Measurements from ENCODE around the gene NEB. TPM values are rescaled to one million over a fixed set of nuclear protein-coding genes. Genes with fewer than 3 reads are reported as not detected.
"Not testable (repeated sequence)": the region's sequence is repeated elsewhere in the genome, so short reads cannot be mapped to it uniquely, and the experiment has no call there.

The NEB gene
- total and polyA plus RNA-seq, 2 of the 13 experiments (the other 11 are each of a cell fraction or from before 2014, with no cell fraction given): 0.21 to 0.24 TPM

- WGBS (ENCODE audit: low lambda C conversion rate): 30% methylated on average over 3 of the region's 3 CpGs
- no peak for ATAC-seq
- in situ Hi-C loops (cut with HindIII; ENCODE audit: extremely low pct_ligation_motif_present, low pct_unique_long_range_greater_than_20kb): no loop called here
- no peaks in the 10 kb centered on the region for H3K27me3 ChIP-seq (ENCODE audit: control insufficient read depth in 1 of 2, insufficient read depth in 2 of 2, low read length in 2 of 2)
- DNase-seq (ENCODE audit: low spot score): no peak
- no peaks in the 10 kb centered on the region for H4K20me1 ChIP-seq (ENCODE audit: insufficient read depth, low read length)
- intact Hi-C loops (cut with micrococcal nuclease; ENCODE audit: unreplicated experiment): no loop called here
- H3K9ac ChIP-seq (ENCODE audit: insufficient read depth, low read depth, low read length): no peak overlapping the region
- no peak overlapping the region for H3K4me3 ChIP-seq (replicated peaks in 1 of 3; ENCODE audit: insufficient read depth in 1 of 3, low read depth in 2 of 3, low read length in 3 of 3)
- ChIA-PET POLR2A (no interaction called here), CTCF (ENCODE audit: low intra/inter-chr PET ratio, low total read pairs) (no interaction called here)
- no peak overlapping the region for H3K4me2 ChIP-seq (ENCODE audit: low read depth, low read length)
- H3K4me1 ChIP-seq (ENCODE audit: insufficient read depth, low read length): no peaks in the 10 kb centered on the region
- no peaks in the 10 kb centered on the region for H3K79me2 ChIP-seq (ENCODE audit: insufficient read depth, low read length)
- H3K9me3 ChIP-seq (ENCODE audit: low read length): no peaks in the 10 kb centered on the region
- BruUV-seq (replicated peaks): no TSS peak
- no peak for FAIRE-seq
- no peak overlapping the region for H3K27ac ChIP-seq (ENCODE audit: extremely low read length, insufficient read depth, low read length)
- no peak for TF ChIP-seq ZNF580 (CRISPR knock-in tag; IDR thresholded peaks at IDR 0.05; ENCODE audit: borderline replicate concordance, low read depth)
- TF ChIP-seq NR0B2 (CRISPR knock-in tag; IDR thresholded peaks at IDR 0.05): no peak
- TF ChIP-seq IKZF5 (CRISPR knock-in tag; IDR thresholded peaks at IDR 0.05): no peak
- TF ChIP-seq BATF2 (CRISPR knock-in tag; IDR thresholded peaks at IDR 0.05): no peak
- no peak for TF ChIP-seq FOXM1 (CRISPR knock-in tag; IDR thresholded peaks at IDR 0.05)
- TF ChIP-seq ZNF768 (CRISPR knock-in tag; IDR thresholded peaks at IDR 0.05): no peak
- H3K36me3 ChIP-seq (replicated peaks in 1 of 2; ENCODE audit: control insufficient read depth in 1 of 2, insufficient read depth in 2 of 2, low read length in 2 of 2): no peaks in the 10 kb centered on the region
- H2AFZ ChIP-seq (ENCODE audit: low read length): no peak overlapping the region
Observed at GRCh38 chr2:151560289-151560688, 174.0 kb downstream of the NEB start.

GRCh38 chr2:151559431-151559830 is 174.8 kb downstream of the NEB start:
- FAIRE-seq; H3K4me3 ChIP-seq (replicated peaks in 1 of 3; ENCODE audit: insufficient read depth in 1 of 3, low read depth in 2 of 3, low read length in 3 of 3); in situ Hi-C loops (cut with HindIII; ENCODE audit: extremely low pct_ligation_motif_present, low pct_unique_long_range_greater_than_20kb); H3K79me2 ChIP-seq (ENCODE audit: insufficient read depth, low read length); ATAC-seq; H3K27ac ChIP-seq (ENCODE audit: extremely low read length, insufficient read depth, low read length); POLR2A ChIA-PET; H3K9ac ChIP-seq (ENCODE audit: insufficient read depth, low read depth, low read length); intact Hi-C loops (cut with micrococcal nuclease; ENCODE audit: unreplicated experiment); H3K27me3 ChIP-seq (ENCODE audit: control insufficient read depth in 1 of 2, insufficient read depth in 2 of 2, low read length in 2 of 2); H3K36me3 ChIP-seq (replicated peaks in 1 of 2; ENCODE audit: control insufficient read depth in 1 of 2, insufficient read depth in 2 of 2, low read length in 2 of 2); CTCF ChIA-PET (ENCODE audit: low intra/inter-chr PET ratio, low total read pairs); H3K9me3 ChIP-seq (ENCODE audit: low read length); BruUV-seq (replicated peaks); DNase-seq (ENCODE audit: low spot score); H3K4me1 ChIP-seq (ENCODE audit: insufficient read depth, low read length); H3K4me2 ChIP-seq (ENCODE audit: low read depth, low read length); H4K20me1 ChIP-seq (ENCODE audit: insufficient read depth, low read length); H2AFZ ChIP-seq (ENCODE audit: low read length): not testable (repeated sequence)
- WGBS (ENCODE audit: low lambda C conversion rate): 68% methylated on average over 2 of the region's 2 CpGs

GRCh38 chr2:151557883-151558282 is 176.4 kb downstream of the NEB start:
- H3K4me2 ChIP-seq (ENCODE audit: low read depth, low read length); H3K9ac ChIP-seq (ENCODE audit: insufficient read depth, low read depth, low read length); BruUV-seq (replicated peaks); ATAC-seq; FAIRE-seq; in situ Hi-C loops (cut with HindIII; ENCODE audit: extremely low pct_ligation_motif_present, low pct_unique_long_range_greater_than_20kb); H4K20me1 ChIP-seq (ENCODE audit: insufficient read depth, low read length); H3K9me3 ChIP-seq (ENCODE audit: low read length); H3K4me3 ChIP-seq (replicated peaks in 1 of 3; ENCODE audit: insufficient read depth in 1 of 3, low read depth in 2 of 3, low read length in 3 of 3); H3K27ac ChIP-seq (ENCODE audit: extremely low read length, insufficient read depth, low read length); H3K36me3 ChIP-seq (replicated peaks in 1 of 2; ENCODE audit: control insufficient read depth in 1 of 2, insufficient read depth in 2 of 2, low read length in 2 of 2); POLR2A ChIA-PET; DNase-seq (ENCODE audit: low spot score); H3K79me2 ChIP-seq (ENCODE audit: insufficient read depth, low read length); H2AFZ ChIP-seq (ENCODE audit: low read length); CTCF ChIA-PET (ENCODE audit: low intra/inter-chr PET ratio, low total read pairs); H3K27me3 ChIP-seq (ENCODE audit: control insufficient read depth in 1 of 2, insufficient read depth in 2 of 2, low read length in 2 of 2); intact Hi-C loops (cut with micrococcal nuclease; ENCODE audit: unreplicated experiment); H3K4me1 ChIP-seq (ENCODE audit: insufficient read depth, low read length): not testable (repeated sequence)
- WGBS (ENCODE audit: low lambda C conversion rate): 44% methylated on average over 2 of the region's 2 CpGs
